ENCODE data around the gene SIAH3. TPM values are rescaled to one million over a fixed set of nuclear protein-coding genes. Genes with fewer than 3 reads are reported as not detected.

SIAH3 gene
- total RNA-seq, 1 experiment from 2014 or later = not detected

DNA sequence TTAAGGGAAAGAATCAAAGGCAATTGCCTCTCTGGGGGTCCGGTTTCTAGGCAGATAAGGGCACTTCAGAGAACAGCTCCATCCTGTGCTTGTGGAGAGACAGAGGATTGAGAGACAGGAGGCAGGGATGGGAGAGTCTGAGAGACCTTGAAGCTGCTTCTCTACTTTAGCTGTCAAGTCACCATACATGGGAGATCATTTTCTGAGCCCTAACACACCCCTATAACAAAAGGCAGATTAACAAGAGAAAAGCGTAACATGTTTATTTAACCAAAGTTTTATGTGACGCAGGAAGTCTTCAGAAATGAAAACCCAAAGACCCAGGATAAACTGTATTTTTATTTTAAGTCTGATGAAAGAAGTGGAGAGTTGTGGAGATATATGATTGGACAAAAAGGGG lies 101.0 kb downstream of the SIAH3 start:
- Mint-ChIP-seq H3K27ac (no peak overlapping the region), H3K27me3 (ENCODE audit: low read depth) (no peaks in the 10 kb centered on the region)

More for the DNA sequence above, 101.0 kb downstream of the SIAH3 start:
- Histone ChIP-seq H4K5ac (ENCODE audit: insufficient read length, low read depth, low read length) (no peak overlapping the region), H3K4me2 (ENCODE audit: insufficient read depth, insufficient read length, low read length) (no peak overlapping the region), H3K4ac (ENCODE audit: low read depth, low read length) (no peak overlapping the region), H3K56ac (ENCODE audit: insufficient read length, low read depth, low read length) (no peak overlapping the region), H3K18ac (ENCODE audit: insufficient read length, low read depth, low read length) (no peak overlapping the region), H2BK120ac (ENCODE audit: low read depth, low read length, poor library complexity, severe bottlenecking) (no peak overlapping the region), H3K4me1 (ENCODE audit: insufficient read depth, low read length) (peaks cover 6% of the 10 kb centered on the region; the same call in 1 of the 2 replicates), H3K14ac (ENCODE audit: insufficient read depth, low read length) (no peak overlapping the region), H2BK5ac (ENCODE audit: insufficient read length, low read length) (no peak overlapping the region), H3K23ac (ENCODE audit: insufficient read length, low read depth, low read length) (no peak overlapping the region), H3K27ac (ENCODE audit: insufficient read length, low read depth, low read length) (no peak overlapping the region), H4K20me1 (ENCODE audit: control insufficient read depth, insufficient read depth, insufficient read length) (no peaks in the 10 kb centered on the region), H2BK15ac (ENCODE audit: low read depth, low read length) (no peak overlapping the region), H3K27me3 (ENCODE audit: insufficient read depth, low read length) (no peaks in the 10 kb centered on the region), H4K91ac (ENCODE audit: insufficient read length, low read depth, low read length) (no peak overlapping the region), H3T11ph (ENCODE audit: low read length) (no peak overlapping the region), H4K8ac (replicated peaks; ENCODE audit: insufficient read length, low read depth, low read length) (no peak overlapping the region), H2AFZ (ENCODE audit: low read length) (no peak overlapping the region), H3K79me1 (ENCODE audit: insufficient read depth, low read depth, low read length, poor library complexity, severe bottlenecking) (no peaks in the 10 kb centered on the region), H2BK20ac (ENCODE audit: low read depth, low read length, poor library complexity, severe bottlenecking) (no peak overlapping the region), H2BK12ac (ENCODE audit: insufficient read length, low read depth, low read length) (no peak overlapping the region), H2AK5ac (ENCODE audit: insufficient read length, low read length) (no peak overlapping the region), H3K23me2 (ENCODE audit: insufficient read length, low read depth, low read length, poor library complexity, severe bottlenecking) (no peaks in the 10 kb centered on the region), H3K79me2 (ENCODE audit: insufficient read depth, low read length) (no peaks in the 10 kb centered on the region), H3K9me3 (ENCODE audit: control insufficient read depth, low read depth, low read length) (no peaks in the 10 kb centered on the region), H3K9ac (ENCODE audit: extremely low read depth, insufficient read length, low read length) (no peak overlapping the region)
- Mint-ChIP-seq H3K4me1 (peaks cover 16% of the 10 kb centered on the region in 2 experiments), H3K9me3 (no peaks in the 10 kb centered on the region), H3K36me3 (ENCODE audit: insufficient read depth in 1 of 3, low read depth in 3 of 3) (no peaks in the 10 kb centered on the region), H3K4me3 (no peak overlapping the region)
- no CpG with 5 or more reads among the region's 3 CpGs for WGBS (ENCODE audit: extremely low coverage, insufficient read length, low lambda C conversion rate)
- TF ChIP-seq, protein P1, sequence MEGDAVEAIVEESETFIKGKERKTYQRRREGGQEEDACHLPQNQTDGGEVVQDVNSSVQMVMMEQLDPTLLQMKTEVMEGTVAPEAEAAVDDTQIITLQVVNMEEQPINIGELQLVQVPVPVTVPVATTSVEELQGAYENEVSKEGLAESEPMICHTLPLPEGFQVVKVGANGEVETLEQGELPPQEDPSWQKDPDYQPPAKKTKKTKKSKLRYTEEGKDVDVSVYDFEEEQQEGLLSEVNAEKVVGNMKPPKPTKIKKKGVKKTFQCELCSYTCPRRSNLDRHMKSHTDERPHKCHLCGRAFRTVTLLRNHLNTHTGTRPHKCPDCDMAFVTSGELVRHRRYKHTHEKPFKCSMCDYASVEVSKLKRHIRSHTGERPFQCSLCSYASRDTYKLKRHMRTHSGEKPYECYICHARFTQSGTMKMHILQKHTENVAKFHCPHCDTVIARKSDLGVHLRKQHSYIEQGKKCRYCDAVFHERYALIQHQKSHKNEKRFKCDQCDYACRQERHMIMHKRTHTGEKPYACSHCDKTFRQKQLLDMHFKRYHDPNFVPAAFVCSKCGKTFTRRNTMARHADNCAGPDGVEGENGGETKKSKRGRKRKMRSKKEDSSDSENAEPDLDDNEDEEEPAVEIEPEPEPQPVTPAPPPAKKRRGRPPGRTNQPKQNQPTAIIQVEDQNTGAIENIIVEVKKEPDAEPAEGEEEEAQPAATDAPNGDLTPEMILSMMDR (conservative IDR thresholded peaks at IDR 0.05) = no peak
- no peak for DNase-seq
